GM19193 (cell line): ENCODE measurements around the gene SLC27A4.

Experiments
- POLR2A ChIP-seq: IDR thresholded peaks from 4 replicates; pipeline ENCODE4 v1.6.1; 2011; ENCODE audit not compliant: insufficient read depth, insufficient read length; ENCODE audit errors: extremely low read depth

SLC27A4 gene

DNA sequence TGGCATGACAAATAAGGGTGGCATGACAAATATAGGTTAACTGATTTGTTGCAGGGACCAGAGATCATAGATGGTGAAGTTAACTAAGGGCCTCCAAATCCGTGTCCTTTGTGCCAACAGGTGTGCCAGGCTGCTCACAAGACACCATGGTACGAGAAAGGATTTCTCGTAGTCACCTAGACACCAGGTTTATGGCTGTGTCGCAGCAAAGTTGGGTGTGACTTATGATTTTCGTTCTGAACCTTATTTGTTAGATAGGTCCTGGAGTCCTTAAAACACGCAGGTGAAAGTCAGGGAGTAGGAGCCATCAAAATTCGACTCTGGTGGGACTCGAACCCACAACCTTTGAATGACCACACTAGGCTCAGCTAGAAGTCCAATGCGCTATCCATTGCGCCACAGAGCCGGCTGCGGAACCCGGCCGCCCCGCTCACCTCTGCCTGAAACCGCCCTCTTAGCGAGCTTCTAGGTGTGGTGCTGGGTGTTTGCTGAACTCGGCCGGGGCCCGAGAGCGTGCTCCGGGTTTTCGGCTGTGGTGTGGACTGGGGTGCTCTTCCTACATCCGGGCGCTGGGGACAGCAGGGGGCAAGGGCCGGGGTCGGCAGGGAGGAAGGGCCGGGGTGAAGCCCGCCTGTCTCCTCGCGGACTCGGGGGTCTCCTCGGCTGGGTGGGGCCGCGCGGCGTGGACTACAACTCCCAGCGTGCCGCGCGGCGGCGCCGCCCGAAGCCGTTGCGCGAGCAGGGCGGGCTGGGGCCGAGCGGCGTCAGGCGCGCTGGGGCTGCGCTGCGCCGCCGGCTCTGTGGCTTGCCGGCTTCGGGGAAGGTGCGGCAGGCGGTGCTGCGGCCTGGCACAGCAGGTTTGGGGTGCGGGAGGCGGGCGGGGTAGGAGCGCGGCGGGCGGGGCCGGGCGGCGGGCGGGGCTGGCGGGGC, at the start of gene SLC27A4:
SLC27A4 (plus strand) TSS at position 767 of the 930 bp plus-strand sequence. CDS start 2,606 bp downstream, outside the sequence.
- TF ChIP-seq POLR2A = peak; percentile 22

DNA sequence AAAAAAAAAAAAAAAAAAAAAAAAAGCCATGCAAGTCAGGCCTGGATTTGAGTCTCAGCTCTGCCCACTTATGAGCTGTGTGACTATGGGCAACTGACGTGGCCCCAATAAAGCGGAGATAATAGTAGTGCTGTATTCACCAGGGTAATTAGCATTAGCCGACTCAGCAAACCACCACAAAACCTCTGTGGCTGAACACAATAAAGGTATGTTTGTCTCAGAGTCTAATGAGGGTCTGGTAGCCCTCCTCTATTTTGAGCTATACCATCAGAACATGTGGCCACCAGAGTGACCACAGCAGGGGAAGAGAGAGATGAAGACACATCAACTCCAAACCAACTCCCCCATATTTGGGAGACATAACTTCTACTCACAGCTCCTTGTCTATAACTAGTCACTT, 48.3 kb upstream of the SLC27A4 start:
- no peak for TF ChIP-seq POLR2A

DNA sequence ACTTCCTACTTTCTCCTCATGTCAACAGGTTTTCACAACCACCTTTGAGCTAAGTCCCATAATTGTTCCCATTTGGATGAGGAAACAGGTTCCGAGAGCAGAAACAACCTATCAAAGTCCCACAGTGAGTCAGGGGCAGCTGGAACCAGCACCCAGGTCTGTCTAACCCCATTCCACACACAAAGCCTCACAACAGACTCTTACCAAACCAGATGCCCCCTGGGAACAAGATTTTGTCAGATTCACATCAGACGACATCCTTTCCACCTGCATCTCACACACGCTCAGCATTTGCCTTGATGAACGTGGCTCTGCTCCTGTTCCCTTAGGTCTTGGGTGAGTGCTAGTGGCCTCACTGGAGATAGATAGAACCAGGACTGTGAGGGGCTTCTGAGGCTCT, 47.2 kb upstream of the SLC27A4 start:
- no peak for TF ChIP-seq POLR2A

DNA sequence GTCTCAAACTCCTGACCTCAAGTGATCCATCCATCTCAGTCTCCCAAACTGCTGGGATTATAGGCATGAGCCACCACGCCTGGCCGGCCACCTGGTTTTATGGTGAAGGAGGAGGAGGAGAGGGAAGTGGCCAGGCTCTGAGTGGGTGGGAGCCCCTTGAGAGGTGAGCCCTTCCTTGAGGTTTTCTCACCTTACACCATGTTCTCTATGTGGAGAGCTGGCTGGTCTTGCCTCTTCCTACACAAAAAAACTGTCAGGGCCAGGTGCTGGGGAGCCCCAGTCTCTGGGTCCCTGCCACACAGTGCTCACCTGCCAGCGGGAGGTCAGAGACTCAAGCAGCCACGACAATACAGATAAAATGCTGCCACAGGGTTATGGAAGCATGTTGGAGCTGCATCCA, 46.2 kb upstream of the SLC27A4 start:
- no peak for TF ChIP-seq POLR2A

DNA sequence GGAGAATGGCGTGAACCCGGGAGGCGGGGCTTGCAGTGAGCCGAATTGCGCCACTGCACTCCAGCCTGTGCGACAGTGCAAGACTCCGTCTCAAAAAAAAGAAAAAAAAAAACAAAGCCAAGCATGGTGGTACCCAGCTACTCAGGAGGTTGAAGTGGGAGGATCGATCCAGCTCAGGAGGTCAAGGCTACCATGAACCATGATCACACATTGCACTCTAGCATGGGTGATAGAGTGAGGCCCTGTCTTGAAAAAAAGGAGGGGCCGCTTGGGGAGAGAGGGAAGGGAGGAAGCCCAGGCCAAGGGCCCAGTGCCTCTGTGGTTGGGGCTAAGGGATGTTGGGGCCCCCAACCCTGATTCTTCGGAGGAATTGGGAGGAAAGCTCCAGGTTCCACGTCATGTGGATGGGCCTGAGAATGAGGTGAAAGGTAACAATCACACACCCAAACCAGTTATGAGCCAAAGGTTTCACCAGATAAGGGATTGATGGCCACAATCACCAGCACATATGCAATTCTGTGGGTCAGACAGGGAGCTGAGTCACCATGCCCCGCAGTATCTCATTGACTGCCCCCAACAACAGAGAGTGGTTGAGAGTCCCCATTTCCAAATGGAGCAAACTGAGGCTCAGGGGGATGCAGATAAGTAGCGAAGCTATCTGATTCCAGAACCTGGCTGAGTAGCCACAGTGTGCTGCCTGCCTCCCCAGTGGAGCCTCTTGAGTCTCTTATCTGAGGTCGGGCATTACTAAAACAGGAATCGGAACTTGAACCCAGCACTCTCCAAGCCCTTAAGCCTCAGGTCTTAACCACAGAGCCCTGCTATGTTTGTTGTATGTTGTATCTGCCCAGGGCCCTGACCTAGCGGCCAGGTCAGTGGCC, 43.7 kb upstream of the SLC27A4 start:
- TF ChIP-seq POLR2A = no peak

DNA sequence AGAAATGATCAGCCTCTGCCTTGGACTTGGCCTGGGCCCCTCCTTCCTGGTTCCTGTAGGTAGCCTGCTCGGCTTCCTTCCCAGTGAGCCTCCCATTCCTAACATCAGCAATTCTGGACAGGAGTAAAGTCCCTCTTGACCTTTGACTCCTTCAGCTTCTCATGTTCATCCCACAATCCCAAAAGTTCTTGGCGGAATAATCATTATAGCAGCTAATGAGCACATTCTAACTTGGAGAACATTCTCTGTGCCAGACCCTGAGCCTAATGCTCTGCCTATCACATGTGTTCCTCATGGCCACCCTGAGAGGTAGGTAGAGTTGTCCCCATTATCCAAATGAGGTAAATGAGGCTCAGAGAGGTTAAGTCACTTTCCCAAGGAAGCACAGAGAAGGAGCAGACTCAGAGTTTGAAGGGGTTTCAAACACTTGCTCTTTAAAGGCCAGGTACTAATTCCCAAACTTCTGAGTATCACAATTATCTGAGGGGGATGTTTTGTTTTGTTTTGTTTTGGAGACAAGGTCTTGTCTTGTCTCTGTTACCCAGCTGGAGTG, 43.0 kb upstream of the SLC27A4 start:
- TF ChIP-seq POLR2A = no peak

DNA sequence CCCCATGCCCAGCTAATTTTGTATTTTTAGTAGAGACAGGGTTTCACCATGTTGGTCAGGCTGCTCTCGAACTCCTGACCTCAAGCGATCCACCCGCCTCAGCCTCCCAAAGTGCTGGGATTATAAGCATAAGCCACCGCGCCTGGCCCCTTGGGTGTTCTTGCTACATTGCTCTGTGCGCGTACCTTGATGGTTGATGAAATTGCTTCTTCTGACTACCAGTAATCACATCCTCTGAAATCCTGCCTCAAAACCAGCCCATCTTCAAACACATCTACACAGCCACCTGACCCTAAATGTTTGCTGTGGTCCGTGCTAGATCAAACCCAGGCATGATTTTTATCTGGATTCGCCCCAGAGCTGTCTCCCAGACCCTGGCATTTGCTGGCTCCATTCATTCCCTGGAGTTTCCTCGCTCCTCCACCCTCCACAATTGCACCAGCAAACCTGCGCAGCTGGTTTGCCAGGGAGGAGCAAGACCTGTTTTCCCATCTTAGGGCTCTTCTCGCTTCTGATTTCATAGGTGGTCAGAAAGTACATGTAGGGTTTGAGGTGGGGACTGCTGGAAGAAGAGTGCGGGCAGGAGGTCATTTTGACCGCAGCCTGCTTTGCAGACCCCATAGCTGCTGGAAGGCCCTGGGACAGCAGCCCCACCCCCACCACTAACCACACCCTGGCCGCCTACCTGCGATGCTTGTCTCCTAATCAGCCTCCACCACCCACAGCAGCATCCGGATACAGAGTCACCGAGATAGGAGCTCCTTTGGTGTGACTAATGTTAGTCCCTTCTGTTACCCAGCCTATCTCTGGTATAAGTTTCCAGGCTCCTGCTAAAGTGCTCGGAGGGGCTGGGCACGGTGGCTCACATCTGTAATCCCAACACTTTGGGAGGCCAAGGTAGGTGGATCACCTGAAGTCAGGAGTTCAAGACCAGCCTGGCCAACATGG, 41.5 kb upstream of the SLC27A4 start:
- TF ChIP-seq POLR2A = no peak

DNA sequence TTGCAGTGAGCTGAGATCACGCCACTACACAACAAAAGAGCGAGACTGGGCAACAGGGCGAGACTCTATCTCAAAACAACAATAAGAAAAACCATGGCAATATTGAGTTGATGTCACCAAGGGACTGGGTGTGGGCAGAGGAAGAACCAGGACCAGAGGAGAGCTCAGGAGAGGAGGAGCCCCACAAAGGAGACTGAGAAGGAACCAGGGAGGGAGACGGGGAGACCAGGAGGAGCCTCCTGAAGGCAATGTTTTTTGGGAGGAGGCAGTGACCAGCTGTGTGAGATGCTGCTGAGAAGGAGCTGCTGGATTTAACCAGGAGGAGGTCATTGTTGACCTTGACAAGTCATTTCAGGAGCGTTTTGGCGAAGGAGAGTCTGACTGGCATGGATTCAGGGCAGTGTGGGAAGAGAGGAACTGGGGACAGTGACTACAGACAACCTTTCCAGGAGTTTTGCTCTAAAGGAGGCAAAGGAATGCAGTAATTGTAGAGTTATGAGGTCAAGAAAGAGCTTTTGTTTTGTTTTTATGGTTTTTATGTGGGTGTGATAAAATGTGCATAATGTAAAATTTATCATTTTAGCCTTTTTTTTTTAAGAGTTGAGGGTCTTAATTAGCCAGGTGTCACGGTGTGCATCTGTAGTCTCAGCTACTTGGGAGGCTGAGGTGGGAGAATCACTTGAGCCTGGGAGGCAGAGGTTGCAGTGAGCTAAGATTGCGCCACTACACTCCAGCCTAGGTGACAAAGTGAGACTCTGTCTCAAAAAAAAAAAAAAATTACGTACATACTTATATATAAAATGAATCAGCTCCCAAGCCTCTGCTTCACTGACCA, 36.0 kb upstream of the SLC27A4 start:
- no peak for TF ChIP-seq POLR2A

DNA sequence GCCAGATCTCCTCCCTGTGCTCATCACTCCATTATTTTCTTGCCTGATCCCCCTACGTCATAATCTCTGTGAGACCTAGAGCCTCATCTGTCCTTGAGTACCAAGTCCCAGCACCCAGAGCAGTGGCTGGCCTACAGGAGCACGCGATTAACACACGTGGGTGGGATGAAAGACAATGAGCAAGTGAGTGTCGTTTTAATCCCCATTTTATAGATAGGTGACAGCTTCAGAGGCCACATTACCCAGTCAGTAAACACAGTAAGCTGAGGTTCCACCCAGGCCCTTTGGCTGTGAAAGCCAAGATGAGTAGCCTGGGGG, 35.4 kb upstream of the SLC27A4 start:
- no peak for TF ChIP-seq POLR2A

DNA sequence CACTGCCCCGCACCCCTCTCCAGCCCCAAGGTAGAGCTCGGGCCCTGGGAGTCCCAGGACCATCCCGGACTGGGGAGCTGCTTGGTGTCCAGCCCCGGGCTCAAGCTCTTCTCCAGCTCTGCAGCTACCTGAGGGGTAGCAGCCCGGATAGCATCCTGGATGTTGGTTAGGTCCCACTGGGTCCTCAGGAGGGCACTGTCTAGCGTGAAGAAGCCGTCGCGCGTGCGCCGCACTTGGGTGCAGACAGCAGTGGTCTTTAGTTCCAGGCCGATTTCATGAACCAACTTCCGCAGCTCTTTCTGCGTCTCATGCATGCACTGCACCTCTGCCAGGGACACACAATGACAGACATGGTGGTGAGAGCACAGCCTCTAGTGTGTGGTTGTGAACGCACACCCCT, 30.8 kb upstream of the SLC27A4 start:
- TF ChIP-seq POLR2A = no peak

DNA sequence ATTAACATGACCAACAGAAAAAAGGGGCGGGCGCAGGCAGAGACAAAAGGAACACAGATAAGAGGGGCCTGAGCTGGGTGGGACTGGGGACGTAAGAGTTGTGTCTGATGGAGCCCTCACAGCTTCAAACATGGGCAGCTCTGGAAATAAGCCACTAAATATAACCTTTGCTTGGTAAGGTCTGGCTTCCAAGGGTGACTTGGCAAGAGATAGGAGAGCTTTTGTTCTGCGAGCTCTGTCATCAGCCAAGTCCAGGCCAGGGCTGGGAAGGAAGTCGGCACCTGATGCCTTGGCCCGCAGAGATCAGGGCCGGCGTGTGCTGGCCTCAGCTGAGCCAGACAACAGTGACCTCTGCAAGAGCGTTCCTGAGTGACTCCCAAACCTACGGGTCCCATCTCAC, 29.9 kb upstream of the SLC27A4 start:
- TF ChIP-seq POLR2A = no peak

DNA sequence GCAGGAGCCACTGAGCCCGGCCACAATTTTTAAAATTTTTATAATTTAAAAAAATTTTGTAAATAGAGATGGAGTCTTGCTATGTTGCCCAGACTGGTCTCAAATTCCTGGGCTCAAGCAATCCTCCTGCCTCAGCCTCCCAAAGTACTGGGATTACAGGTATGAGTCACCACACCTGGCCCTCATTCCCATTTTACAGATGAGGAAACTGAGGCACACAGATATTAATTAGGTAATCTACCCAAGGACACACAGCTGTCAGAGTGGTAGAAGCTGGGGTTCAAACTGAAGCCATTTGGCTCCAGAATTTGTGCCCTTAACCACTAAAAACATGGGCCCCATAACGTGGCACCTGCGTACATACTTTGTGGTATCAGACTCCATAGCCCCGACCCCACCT, 25.6 kb upstream of the SLC27A4 start:
- no peak for TF ChIP-seq POLR2A

DNA sequence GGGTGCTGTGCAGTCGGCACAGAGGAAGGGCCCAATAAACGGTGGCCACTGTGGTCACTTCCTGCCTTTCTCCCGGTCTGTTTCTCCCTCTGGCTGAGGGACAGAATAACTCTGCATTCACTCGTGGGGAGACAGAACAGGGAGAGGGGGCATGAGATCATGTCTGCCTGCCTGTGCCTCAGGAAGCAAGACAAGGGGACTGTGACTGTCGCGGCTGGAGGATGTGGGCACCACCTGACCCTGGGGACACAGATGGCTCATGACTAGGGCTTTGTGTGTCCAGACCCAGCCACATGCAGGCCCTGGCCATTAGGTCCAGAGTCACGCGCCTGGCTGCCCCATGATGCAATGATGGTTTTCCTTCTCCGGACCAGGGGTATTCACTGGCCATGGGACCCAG, 23.9 kb upstream of the SLC27A4 start:
- TF ChIP-seq POLR2A = no peak
